Muscle of back (tissue), 13 donors: ENCODE results near the gene ANKRD30B. TPM values are rescaled to one million over a fixed set of nuclear protein-coding genes. Genes with fewer than 3 reads are reported as not detected.
"Not testable (repeated sequence)": the region's sequence is repeated elsewhere in the genome, so short reads cannot be mapped to it uniquely, and the experiment has no call there.

ENCODE experiments used
- DNase-seq, 3 donors: peaks; one replicate each; pipeline versions ENCODE4 v3.0.0 to v3.0.0-alpha.2; 2013
- long read RNA-seq, 9 donors: transcript quantifications; one replicate each; lab custom pipeline, GENCODE V29; 2026
- polyA plus RNA-seq, 10 donors: library from polyadenylated mRNA; unstranded; fragments of 120-200 nt; gene quantifications; one replicate each; pipeline ENCODE4 v1.2.1, GENCODE V29; 2013; ENCODE audit not compliant: insufficient read length in 10 of 10

The ANKRD30B gene
- under 1 TPM in 2 of 10 donors, not detected in 8; 0.05 to 0.07 TPM for polyA plus RNA-seq
- long read RNA-seq, donor 1: 0 reads
- long read RNA-seq, donor 2: 0 reads
- long read RNA-seq, donor 3: 0 reads
- long read RNA-seq, donor 4: 0 reads
- long read RNA-seq, donor 5: 0 reads
- long read RNA-seq, donor 6: 0 reads
- long read RNA-seq, donor 7: 0 reads
- long read RNA-seq, donor 8: 0 reads
- long read RNA-seq, donor 9: 0 reads

- DNase-seq: no peak
These were observed at the start of gene ANKRD30B for GRCh38 chr18:14747513-14748474. TSS of gene ANKRD30B (plus strand) at chr18:14748172. CDS start at chr18:14748420, 248 bp downstream.

GRCh38 chr18:14701286-14702040 is 46.5 kb upstream of the ANKRD30B start:
- DNase-seq: not testable (repeated sequence)

- DNase-seq: not testable (repeated sequence)
These were observed 38.2 kb upstream of the ANKRD30B start for GRCh38 chr18:14709761-14710160.

GRCh38 chr18:14721569-14721968 is 26.4 kb upstream of the ANKRD30B start:
- not testable (repeated sequence) for DNase-seq

GRCh38 chr18:14739056-14739455 is 8.9 kb upstream of the ANKRD30B start:
- not testable (repeated sequence) for DNase-seq

- DNase-seq: no peak
These were observed 1.1 kb upstream of the ANKRD30B start for GRCh38 chr18:14746897-14747296.

GRCh38 chr18:14748496-14748895 is 524 bp downstream of the ANKRD30B start:
- DNase-seq: no peak

GRCh38 chr18:14763566-14763965 is 15.6 kb downstream of the ANKRD30B start:
- DNase-seq: not testable (repeated sequence)

GRCh38 chr18:14767474-14767873 is 19.5 kb downstream of the ANKRD30B start:
- no peak for DNase-seq

- DNase-seq: no peak
These were observed 20.3 kb downstream of the ANKRD30B start for GRCh38 chr18:14768241-14768640.

GRCh38 chr18:14769381-14769780 is 21.4 kb downstream of the ANKRD30B start:
- DNase-seq: no peak

GRCh38 chr18:14776801-14777200 is 28.8 kb downstream of the ANKRD30B start:
- DNase-seq: no peak

- DNase-seq: no peak
These were observed 33.7 kb downstream of the ANKRD30B start for GRCh38 chr18:14781671-14782070.

- no peak for DNase-seq
These were observed 36.2 kb downstream of the ANKRD30B start for GRCh38 chr18:14784133-14784532.

GRCh38 chr18:14796876-14797275 is 48.9 kb downstream of the ANKRD30B start:
- DNase-seq: not testable (repeated sequence)

GRCh38 chr18:14797969-14798764 is 50.2 kb downstream of the ANKRD30B start:
- not testable (repeated sequence) for DNase-seq

- DNase-seq: not testable (repeated sequence)
These were observed 63.1 kb downstream of the ANKRD30B start for GRCh38 chr18:14811081-14811480.

- not testable (repeated sequence) for DNase-seq
These were observed 79.1 kb downstream of the ANKRD30B start for GRCh38 chr18:14826972-14827632.

- not testable (repeated sequence) for DNase-seq
These were observed 93.6 kb downstream of the ANKRD30B start for GRCh38 chr18:14841607-14842006.

- not testable (repeated sequence) for DNase-seq
These were observed 103.6 kb downstream of the ANKRD30B start for GRCh38 chr18:14851533-14851932.

- not testable (repeated sequence) for DNase-seq
These were observed 107.7 kb downstream of the ANKRD30B start for GRCh38 chr18:14855634-14856033.
